K562 (cell line): ENCODE measurements around the gene SRPK2. TPM values are rescaled to one million over a fixed set of nuclear protein-coding genes. Genes with fewer than 3 reads are reported as not detected.

ENCODE experiments used
- ATAC-seq: fragments of 200-7000 bp; cut with Tn5 transposase; 3 replicates; pipeline ENCODE4 v1.9.1; 2020; ENCODE audit warnings: moderate library complexity
- BruUV-seq: library from RNA; stranded (reverse); fragments of 400-500 nt; replicated peaks from 2 replicates; lab custom pipeline; 2021; lab: Mats Ljungman, UMichigan
- CTCF ChIA-PET: fragments of 300-600 bp; formaldehyde crosslinking; extraction: SDS; loops from one replicate; lab custom pipeline; 2021; ENCODE audit warnings: low intra/inter-chr PET ratio; lab: Yijun Ruan, JAX
- POLR2A ChIA-PET: fragments of 300-600, 350-650 bp; sonication (Branson Sonifier 250); formaldehyde crosslinking; extraction: SDS; loops from one replicate; lab custom pipeline; 2021; ENCODE audit warnings: antibody characterized with exemption, inconsistent platforms; lab: Yijun Ruan, JAX
- DNase-seq, 4 experiments: peaks; one replicate each; pipeline versions ENCODE4 v3.0.0 to v3.0.0-alpha.2; 2011 to 2018; ENCODE audit warnings: low spot score in 3 of 4, mixed read lengths in 3 of 4; ENCODE audit errors: extremely low read depth in 1 of 4
- FAIRE-seq: peaks from 2 replicates; lab custom pipeline; 2011; peaks lifted over from hg19 to GRCh38; lab: Jason Lieb, UNC
- H2AFZ ChIP-seq: 2 replicates; pipeline ENCODE4 v1.6.0; 2011; ENCODE audit warnings: low read depth, low read length, control low read depth, inconsistent platforms
- H3K27ac ChIP-seq: fragments of 200-600 bp; 3 replicates; pipeline ENCODE4 v1.8.0; 2011; ENCODE audit warnings: low read depth, mild to moderate bottlenecking, control low read depth, inconsistent platforms, low read length, moderate library complexity, mixed read lengths; ENCODE audit errors: extremely low read depth
- H3K27me3 ChIP-seq, 2 experiments: fragments of 300-600 bp in 1 of 2; 2 replicates in 1 of 2; 3 replicates in 1 of 2; pipeline versions ENCODE4 v1.6.0 to v1.8.0; 2011; ENCODE audit warnings: inconsistent platforms in 2 of 2, low read length in 2 of 2, mild to moderate bottlenecking in 1 of 2, mixed read lengths in 1 of 2, moderate library complexity in 1 of 2; ENCODE audit not compliant: control insufficient read depth in 2 of 2, insufficient read depth in 2 of 2
- H3K36me3 ChIP-seq: fragments of 300-600 bp; 3 replicates; pipeline ENCODE4 v1.8.0; 2011; ENCODE audit warnings: mild to moderate bottlenecking, low read length, inconsistent platforms; ENCODE audit not compliant: control insufficient read depth, insufficient read depth
- H3K4me1 ChIP-seq, 2 experiments: fragments of 200-600 bp in 1 of 2; replicated peaks in 1 of 2; 2 replicates in 1 of 2; 3 replicates in 1 of 2; pipeline versions ENCODE4 v1.5.1 to v1.8.0; 2011; ENCODE audit warnings: inconsistent platforms in 2 of 2, low read length in 2 of 2, mild to moderate bottlenecking in 1 of 2, mixed read lengths in 1 of 2, moderate library complexity in 1 of 2; ENCODE audit not compliant: control insufficient read depth in 2 of 2, insufficient read depth in 2 of 2
- H3K4me2 ChIP-seq: 2 replicates; pipeline ENCODE4 v1.6.1; 2011; ENCODE audit warnings: low read length, control low read depth, inconsistent platforms, mixed read lengths; ENCODE audit not compliant: insufficient read depth
- H3K4me3 ChIP-seq: fragments of 200-600 bp; sonication (generic), shearing (Covaris generic); 2 replicates; pipeline ENCODE4 v1.5.1; 2016; ENCODE audit warnings: control low read depth, inconsistent platforms
- H3K79me2 ChIP-seq: fragments of 200-600 bp; 3 replicates; pipeline ENCODE4 v1.8.0; 2011; ENCODE audit warnings: low read length, inconsistent platforms; ENCODE audit not compliant: control insufficient read depth, insufficient read depth
- H3K9ac ChIP-seq, 2 experiments: 2 replicates each; pipeline versions ENCODE4 v1.6.0 to v1.6.1; 2011; ENCODE audit warnings: low read depth in 2 of 2, low read length in 2 of 2, control low read depth in 1 of 2, inconsistent platforms in 1 of 2, mild to moderate bottlenecking in 1 of 2, mixed read lengths in 1 of 2; ENCODE audit not compliant: insufficient read depth in 1 of 2
- H3K9me1 ChIP-seq: one replicate; pipeline ENCODE4 v1.6.0; 2011; ENCODE audit warnings: inconsistent platforms, mild to moderate bottlenecking, low read length, moderate library complexity; ENCODE audit not compliant: control insufficient read depth, insufficient read depth
- H3K9me3 ChIP-seq: replicated peaks from 2 replicates; pipeline ENCODE4 v1.5.1; 2011; ENCODE audit warnings: low read depth, low read length, inconsistent platforms; ENCODE audit not compliant: control insufficient read depth, insufficient read depth
- H4K20me1 ChIP-seq: replicated peaks from 2 replicates; pipeline ENCODE4 v1.6.1; 2011; ENCODE audit warnings: low read length, inconsistent platforms, mixed read lengths; ENCODE audit not compliant: control insufficient read depth, insufficient read depth
- ARHGAP35 ChIP-seq: fragments of 450-650 bp; IDR thresholded peaks from 2 replicates; pipeline ENCODE4 v1.6.1; 2018; ENCODE audit not compliant: partially characterized antibody
- ARNT ChIP-seq, 2 experiments: fragments of 450-650 bp; IDR thresholded peaks; 2 replicates each; pipeline ENCODE4 v1.6.1; 2016; ENCODE audit warnings: mild to moderate bottlenecking in 1 of 2
- EZH2 ChIP-seq: IDR thresholded peaks from 2 replicates; pipeline ENCODE4 v1.6.1; 2012; ENCODE audit warnings: low read depth, mild to moderate bottlenecking, inconsistent platforms, low read length, borderline replicate concordance
- HNRNPH1 ChIP-seq: fragments of 200-400 bp; formaldehyde crosslinking; optimal IDR thresholded peaks from 2 replicates; pipeline ENCODE3; 2017; ENCODE audit warnings: low read depth, mild to moderate bottlenecking, low read length, moderate library complexity
- IRF2 ChIP-seq: sonication (generic); formaldehyde crosslinking; IDR thresholded peaks from 2 replicates; pipeline ENCODE4 v1.8.1; 2022; ENCODE audit warnings: mild to moderate bottlenecking, missing genetic modification reagents
- MBD2 ChIP-seq: sonication (generic); IDR thresholded peaks from 2 replicates; pipeline ENCODE4 v1.6.1; 2016; ENCODE audit warnings: low read depth, borderline replicate concordance
- NRF1 ChIP-seq, 2 experiments: fragments of 450-650 bp; IDR thresholded peaks in 1 of 2; conservative IDR thresholded peaks in 1 of 2; 2 replicates each; pipeline ENCODE4 v1.6.1; 2014; ENCODE audit warnings: mild to moderate bottlenecking in 2 of 2
- PHF21A ChIP-seq: fragments of 450-650 bp; IDR thresholded peaks from 2 replicates; pipeline ENCODE4 v1.6.1; 2017; ENCODE audit warnings: low read depth, borderline replicate concordance
- SNAPC5 ChIP-seq: fragments of 250-450 bp; sonication (Bioruptor Pico); IDR thresholded peaks from 2 replicates; pipeline ENCODE4 v1.8.0; 2021; ENCODE audit warnings: moderate library complexity, mild to moderate bottlenecking, inconsistent platforms
- SNIP1 ChIP-seq: fragments of 450-650 bp; IDR thresholded peaks from 2 replicates; pipeline ENCODE4 v1.7.1; 2017; ENCODE audit warnings: low read depth, mild to moderate bottlenecking
- SRF ChIP-seq, 2 experiments: fragments of 250-450, 450-650 bp in 1 of 2; sonication (Bioruptor Pico) in 1 of 2; sonication (generic) in 1 of 2; formaldehyde crosslinking; IDR thresholded peaks; 2 replicates each; pipeline versions ENCODE4 v1.5.0 to v1.5.1; 2020 to 2022; ENCODE audit warnings: mild to moderate bottlenecking in 1 of 2, missing genetic modification reagents in 1 of 2
- SUPT5H ChIP-seq: fragments of 450-650 bp; IDR thresholded peaks from 2 replicates; pipeline ENCODE4 v1.6.1; 2016
- TRIM25 ChIP-seq: fragments of 450-650 bp; IDR thresholded peaks from 2 replicates; pipeline ENCODE4 v1.7.0; 2016; ENCODE audit warnings: borderline replicate concordance
- YY1 ChIP-seq, 3 experiments: IDR thresholded peaks; 2 replicates each; pipeline ENCODE4 v1.6.1; 2011; ENCODE audit warnings: low read length in 2 of 3, mild to moderate bottlenecking in 2 of 3, moderate library complexity in 2 of 3, borderline replicate concordance in 1 of 3, control low read depth in 1 of 3, low read depth in 1 of 3; ENCODE audit not compliant: insufficient read depth in 3 of 3, insufficient replicate concordance in 2 of 3, control insufficient read depth in 1 of 3, insufficient read length in 1 of 3; ENCODE audit errors: extremely low read depth in 1 of 3
- ZFP91 ChIP-seq: sonication (generic); formaldehyde crosslinking; IDR thresholded peaks from 2 replicates; pipeline ENCODE4 v1.8.0; 2022; ENCODE audit warnings: mild to moderate bottlenecking, missing genetic modification reagents
- ZNF212 ChIP-seq: fragments of 450-650 bp; formaldehyde crosslinking; IDR thresholded peaks from 2 replicates; pipeline ENCODE4 v1.4.0; 2020; ENCODE audit warnings: mild to moderate bottlenecking
- ZNF707 ChIP-seq: fragments of 250-450 bp; sonication (Bioruptor Pico); conservative IDR thresholded peaks from 2 replicates; pipeline ENCODE4 v1.8.0; 2022; ENCODE audit warnings: inconsistent platforms, mild to moderate bottlenecking, moderate library complexity
- WGBS: fragments of 100-300 bp; shearing (Covaris generic); methylation state at CpG from one replicate; pipeline ENCODE4 v1.1.6; 2016; ENCODE audit warnings: low coverage, mixed read lengths; ENCODE audit not compliant: insufficient coverage; ENCODE audit errors: missing lambda C conversion rate; 5-methylcytosine and 5-hydroxymethylcytosine counted together
- in situ Hi-C: fragments of 300-500 bp; cut with MboI; formaldehyde crosslinking; loops from 4 replicates; pipeline ENCODE4 v1.15.0; 2018; ENCODE audit warnings: inconsistent platforms, mixed read lengths
- intact Hi-C: fragments of 100-400 bp; cut with micrococcal nuclease; formaldehyde crosslinking; loops from 2 replicates; pipeline ENCODE4 v1.14.2; 2022
- polyA plus RNA-seq, 8 experiments: library from polyadenylated mRNA; depleted of rRNA in 4 of 8; stranded (reverse) in 5 of 8; unstranded in 3 of 8; fragments of >200 nt; fragmentation: Nextera tagmentation in 2 of 8; fragmentation: Illumina TruSeq in 1 of 8; extraction: Ambion mirVana in 2 of 8; extraction: Trizol in 1 of 8; gene quantifications; 2 replicates each; pipeline versions ENCODE4 v1.2.1 to v1.2.3, GENCODE V29; 2011 to 2014; ENCODE audit warnings: inconsistent platforms in 1 of 8, missing spikeins in 1 of 8
- total RNA-seq, 7 experiments: library from RNA; depleted of rRNA in 6 of 7; stranded (reverse); fragments of >200 nt in 6 of 7; fragmentation: Illumina TruSeq in 2 of 7; extraction: Trizol in 2 of 7; gene quantifications; 2 replicates each; pipeline versions ENCODE4 v1.2.1 to v1.2.3, GENCODE V29; 2011 to 2021; ENCODE audit warnings: low replicate concordance in 1 of 7

SRPK2 gene
- total and polyA plus RNA-seq, 9 of the 15 experiments (the other 6 are each of a cell fraction or from before 2014, with no cell fraction given) = 21.5 to 44.7 (median 33.3) TPM

- no peaks in the 10 kb centered on the region for H3K36me3 ChIP-seq
- FAIRE-seq = no peak
- intact Hi-C loops (loop anchor here (10.0 kb wide), 1 partner anchor 59 kb away; no protein-coding TSS in a partner anchor), in situ Hi-C loops (no loop called here)
- CTCF ChIA-PET = no interaction called here
- H3K4me1 ChIP-seq = no peaks in the 10 kb centered on the region
- H3K9ac ChIP-seq = no peak overlapping the region
- DNase-seq = no peak
- H3K27ac ChIP-seq = no peak overlapping the region
- POLR2A ChIA-PET = interaction anchor here (0.7 kb wide), 1 partner anchor 206 kb away, joined by 3 read pairs; no protein-coding TSS in a partner anchor
- no TSS peak for BruUV-seq
- ATAC-seq = no peak
- H3K79me2 ChIP-seq = no peaks in the 10 kb centered on the region
- H3K4me3 ChIP-seq = no peak overlapping the region
- H3K9me3 ChIP-seq = no peaks in the 10 kb centered on the region
- H3K4me2 ChIP-seq = no peak overlapping the region
- no peaks in the 10 kb centered on the region for H3K27me3 ChIP-seq
- WGBS = 82% methylated on average over 2 of the region's 2 CpGs
- H3K9me1 ChIP-seq = no peaks in the 10 kb centered on the region
- H2AFZ ChIP-seq = no peak overlapping the region
- H4K20me1 ChIP-seq = no peaks in the 10 kb centered on the region
- TF ChIP-seq ARNT (IDR thresholded peaks at IDR 0.05) (no peak), YY1 (IDR thresholded peaks at IDR 0.05; ENCODE audit: borderline replicate concordance in 1 of 3, control insufficient read depth in 1 of 3, extremely low read depth in 1 of 3, insufficient read depth in 3 of 3, insufficient read length in 1 of 3, insufficient replicate concordance in 2 of 3, low read depth in 1 of 3, low read length in 2 of 3) (no peak), SNIP1 (no peak), HNRNPH1 (no peak), TRIM25 (no peak), SUPT5H (no peak), IRF2 (CRISPR knock-in tag) (no peak), PHF21A (no peak), MBD2 (no peak), ZNF212 (no peak), ZFP91 (CRISPR knock-in tag) (no peak), SRF (CRISPR knock-in tag; IDR thresholded peaks at IDR 0.05) (no peak), ARHGAP35 (no peak), ZNF707 (CRISPR knock-in tag) (no peak), NRF1 (conservative IDR thresholded peaks at IDR 0.05 in 1 of 2, IDR thresholded peaks at IDR 0.05 in 1 of 2) (no peak), SNAPC5 (CRISPR knock-in tag) (no peak), EZH2 (no peak)
Measured at GRCh38 chr7:105185290-105186010, 203.3 kb downstream of the SRPK2 start.
